NCI-H1048 (cell line): ENCODE results near the gene NR5A1.

ENCODE experiments used
- DNase-seq: peaks from one replicate; lab custom pipeline; 2025; lab: John Stamatoyannopoulos, UW

Gene NR5A1

DNA sequence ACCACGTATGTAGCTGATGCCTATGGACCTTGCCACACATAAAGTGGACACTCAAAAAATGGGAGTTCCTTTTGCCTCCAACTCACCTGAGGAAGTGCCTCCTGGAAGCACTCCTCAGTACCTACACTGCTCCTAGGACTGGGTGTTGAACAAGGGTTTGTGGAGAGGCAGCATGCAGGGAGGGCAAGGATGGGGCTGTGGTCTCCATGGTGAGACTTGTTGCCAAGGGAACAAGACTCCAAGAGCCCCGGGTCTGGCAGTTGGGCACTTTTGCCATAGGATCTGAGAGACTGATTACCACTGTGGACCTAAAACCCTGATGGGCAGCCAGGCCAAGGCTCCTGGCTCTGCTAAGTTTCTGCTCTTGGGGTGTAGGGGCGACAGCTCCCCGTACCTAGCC, 6.9 kb upstream of the NR5A1 start:
- DNase-seq, result no peak

DNA sequence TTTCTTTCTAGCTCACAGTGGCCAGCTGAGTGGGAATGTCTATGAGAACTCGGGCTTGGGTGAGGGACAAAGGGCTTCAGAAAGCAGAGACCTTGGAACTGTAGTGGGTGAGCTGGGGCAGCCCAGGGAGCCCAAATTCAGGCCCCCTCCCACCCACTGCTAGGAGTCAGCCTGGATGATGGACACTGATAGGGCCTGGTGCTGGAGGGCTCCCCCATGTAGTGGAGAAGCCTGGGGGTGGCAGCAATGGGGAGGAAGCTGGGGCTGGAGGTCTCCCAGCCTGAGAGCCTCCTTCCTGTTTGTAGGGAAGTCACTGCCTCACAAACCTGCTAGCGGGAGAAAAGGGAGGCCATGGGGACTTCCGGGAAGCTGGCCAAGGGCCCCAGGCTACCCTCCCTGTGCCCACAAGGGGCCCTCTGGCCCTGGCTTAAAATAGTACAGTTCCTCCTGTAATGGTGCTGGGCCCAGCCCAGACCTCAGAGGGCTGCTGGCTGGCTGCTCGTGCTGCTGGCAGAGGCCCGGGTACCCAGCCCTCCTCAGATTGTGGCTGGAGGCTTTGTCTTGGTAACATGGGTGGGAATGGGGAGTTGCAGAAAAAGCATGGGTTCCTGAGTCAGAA, 6.3 kb upstream of the NR5A1 start:
- no peak for DNase-seq

DNA sequence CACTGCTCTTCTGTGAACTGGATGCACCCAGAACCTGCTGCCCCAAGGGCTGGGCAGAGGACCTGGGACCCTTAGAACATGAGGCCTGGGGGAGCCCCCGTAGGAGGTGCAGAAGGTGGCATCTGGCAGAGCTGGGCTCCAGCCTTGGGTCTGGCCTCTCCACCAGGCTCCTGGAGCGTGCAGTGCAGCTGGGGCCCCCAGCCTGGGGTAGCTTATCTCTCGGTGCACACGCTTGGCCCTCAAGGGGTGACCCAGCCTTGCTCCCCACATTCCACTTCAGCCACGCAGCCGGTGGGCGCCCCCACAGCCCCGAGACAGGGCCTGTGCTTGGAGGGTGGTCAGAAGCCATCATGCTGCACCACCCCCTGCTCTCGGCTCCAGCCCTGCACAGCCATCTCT, 5.6 kb upstream of the NR5A1 start:
- no peak for DNase-seq

DNA sequence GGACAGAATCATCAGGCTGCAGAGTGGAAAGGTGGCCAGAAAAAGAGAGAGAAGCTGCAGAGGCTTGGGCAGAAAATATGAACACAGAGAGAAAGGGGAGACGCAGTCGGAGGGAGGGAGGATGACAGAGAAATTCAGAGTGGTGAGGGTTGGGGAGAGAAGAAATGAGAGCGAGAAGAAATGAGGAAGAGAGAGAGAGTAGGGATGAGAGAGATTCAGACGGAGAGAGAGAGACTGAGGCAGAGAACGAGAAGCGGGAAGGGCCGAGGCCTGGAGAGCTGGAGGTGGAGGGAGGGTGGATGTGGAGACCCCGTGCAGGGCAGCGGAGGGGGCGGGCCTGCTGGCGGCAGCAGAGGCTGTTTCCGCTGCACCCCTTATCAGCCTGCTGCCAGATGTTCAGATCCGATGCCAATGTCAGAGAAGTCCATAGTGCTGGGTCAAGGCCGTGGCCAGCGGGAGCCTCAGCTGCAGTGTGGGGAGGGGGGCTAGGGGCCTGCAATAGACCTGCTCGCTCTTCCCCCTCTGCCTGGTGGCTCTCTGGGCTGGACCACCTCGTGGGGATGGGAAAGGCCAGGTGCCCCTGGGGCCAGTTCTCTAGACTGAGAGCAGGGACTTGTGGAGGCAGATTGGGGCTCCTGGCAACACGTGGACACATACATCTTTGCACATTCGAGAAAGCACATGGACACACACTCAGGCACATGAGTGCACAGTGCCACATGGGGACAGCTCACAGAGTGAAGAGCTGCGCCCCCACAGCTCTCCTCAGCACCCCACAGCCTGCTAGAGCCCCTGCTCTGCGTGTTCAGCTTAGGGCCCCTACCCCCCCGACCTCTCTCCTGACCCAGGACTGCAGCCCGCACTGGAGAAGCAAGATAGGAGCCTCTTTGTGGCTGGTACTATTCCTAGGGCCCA, 4.9 kb upstream of the NR5A1 start:
- DNase-seq, result no peak

DNA sequence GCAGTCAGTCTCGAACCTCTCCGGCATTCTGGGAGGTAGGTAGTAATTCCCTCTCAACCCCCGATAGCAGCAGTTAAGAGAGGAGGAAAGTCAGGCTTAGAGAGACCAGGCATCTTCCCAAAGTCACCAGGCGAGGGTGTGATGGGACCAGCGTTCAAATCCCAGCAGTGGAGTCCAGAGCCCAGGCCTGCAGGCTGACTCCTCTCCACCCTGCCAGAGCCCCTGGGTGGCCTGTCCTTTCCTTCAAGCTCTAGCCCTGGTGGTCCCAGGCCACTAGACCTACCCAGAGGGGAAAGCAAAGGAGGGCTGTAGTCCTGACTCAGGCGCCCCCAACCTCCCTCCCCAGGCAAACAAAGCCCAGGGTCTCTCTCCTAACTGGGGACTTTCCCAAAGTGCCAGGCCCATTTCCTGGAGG, 4.2 kb upstream of the NR5A1 start:
- no peak for DNase-seq

DNA sequence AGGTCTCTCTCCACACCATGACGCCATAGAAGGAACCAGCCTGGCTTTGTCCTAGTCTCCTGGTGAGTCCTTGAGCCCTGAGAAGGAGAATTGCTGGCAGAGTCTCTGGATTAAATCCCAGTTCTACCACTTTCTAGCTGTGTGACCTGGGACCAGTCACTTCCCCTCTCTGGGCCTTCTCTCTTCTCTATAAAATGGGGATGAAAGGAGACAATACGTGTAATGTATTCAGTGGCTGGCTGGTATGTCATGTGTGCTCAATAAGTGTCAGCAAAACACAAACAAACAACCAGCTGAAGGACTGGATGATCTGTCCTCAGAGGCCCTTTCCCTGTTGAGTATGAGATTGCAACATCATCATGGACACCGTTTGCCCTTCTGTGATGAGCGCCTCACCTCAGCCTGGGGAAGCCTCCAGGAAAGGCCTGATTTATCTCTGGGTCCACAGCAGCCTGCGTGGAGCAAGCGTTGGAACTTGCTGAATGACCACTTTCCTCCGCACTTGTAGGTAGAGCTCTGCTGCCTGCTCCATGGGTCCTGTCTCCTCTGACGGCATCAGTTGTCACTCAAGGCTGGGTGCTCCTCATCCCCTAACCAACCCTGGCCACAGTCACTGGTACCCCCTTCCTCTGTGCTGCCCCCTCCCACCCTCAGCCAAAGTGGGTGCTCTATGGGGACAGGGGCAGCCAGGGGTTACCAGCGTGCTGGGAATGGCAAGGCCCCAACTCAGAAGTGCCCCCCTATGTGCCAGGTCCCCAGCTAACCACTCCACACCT, 3.6 kb upstream of the NR5A1 start:
- no peak for DNase-seq

DNA sequence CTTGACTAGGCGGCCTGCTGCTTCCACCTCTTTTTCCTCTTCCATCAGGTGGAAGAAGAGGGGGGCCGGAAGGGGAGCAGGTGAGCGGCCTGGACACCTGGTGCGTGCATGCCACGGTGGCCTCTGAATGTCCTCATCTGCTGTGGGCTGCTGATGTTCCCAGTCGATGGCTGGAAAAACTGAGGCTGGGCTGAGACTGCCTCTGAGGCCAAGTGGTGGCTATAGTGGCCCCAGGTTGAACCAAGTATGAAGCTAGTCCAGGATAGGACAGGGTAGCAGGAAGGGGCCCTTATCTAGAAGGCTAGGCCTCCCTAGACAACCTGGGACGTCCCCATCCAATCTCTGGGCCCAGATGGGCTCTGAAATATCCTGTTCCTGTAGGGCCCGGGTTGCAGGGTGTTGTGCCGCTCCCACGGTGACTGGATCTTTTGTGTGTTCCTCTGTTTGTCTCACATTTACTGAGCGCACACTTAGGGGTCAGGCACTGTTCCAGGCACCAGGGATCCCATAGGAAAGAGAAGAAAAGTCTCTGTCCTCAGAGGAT, 753 bp upstream of the NR5A1 start:
- DNase-seq, result no peak

DNA sequence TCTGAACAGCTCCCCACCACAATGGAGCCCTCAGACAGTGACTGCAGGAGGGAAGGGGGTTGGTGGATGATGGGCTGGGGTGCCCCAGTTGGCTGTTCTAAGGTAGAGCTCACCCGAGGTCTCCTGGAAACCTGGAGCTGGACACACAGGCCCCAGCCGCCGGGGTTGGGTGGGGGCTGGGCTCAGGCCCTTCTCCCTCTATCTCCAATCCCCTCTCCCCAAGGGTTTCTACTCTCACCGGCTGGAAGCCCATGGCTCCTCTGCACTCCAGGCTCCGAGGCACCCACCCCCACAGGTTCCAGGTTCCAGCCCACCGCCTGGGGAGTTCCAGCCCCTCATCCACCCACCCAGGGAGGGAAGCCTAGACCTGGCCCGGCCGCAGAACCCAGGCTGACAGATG, 766 bp downstream of the NR5A1 start:
- no peak for DNase-seq

DNA sequence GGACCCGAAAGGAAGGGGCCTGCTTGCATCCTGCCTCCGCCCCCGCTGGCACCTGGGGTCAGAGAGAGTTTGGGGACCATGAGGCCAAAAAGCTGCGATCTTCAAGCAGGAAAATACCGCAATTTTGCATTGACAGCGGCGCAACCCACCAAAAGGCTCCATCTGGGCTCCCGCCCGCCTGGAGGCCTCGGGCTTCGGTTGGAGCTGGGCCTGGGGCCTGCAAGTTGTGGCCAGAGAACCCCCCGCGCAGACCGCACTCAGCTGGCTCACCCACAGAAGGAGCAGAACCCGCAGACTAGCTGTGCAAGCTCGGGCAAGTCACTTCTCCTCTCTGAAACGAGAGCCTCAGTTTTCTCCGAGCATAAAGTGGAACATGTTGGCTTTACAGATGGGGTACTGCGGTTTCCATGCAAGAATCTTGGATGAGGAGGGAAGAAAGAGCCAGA, 1.3 kb downstream of the NR5A1 start:
- DNase-seq, result no peak

DNA sequence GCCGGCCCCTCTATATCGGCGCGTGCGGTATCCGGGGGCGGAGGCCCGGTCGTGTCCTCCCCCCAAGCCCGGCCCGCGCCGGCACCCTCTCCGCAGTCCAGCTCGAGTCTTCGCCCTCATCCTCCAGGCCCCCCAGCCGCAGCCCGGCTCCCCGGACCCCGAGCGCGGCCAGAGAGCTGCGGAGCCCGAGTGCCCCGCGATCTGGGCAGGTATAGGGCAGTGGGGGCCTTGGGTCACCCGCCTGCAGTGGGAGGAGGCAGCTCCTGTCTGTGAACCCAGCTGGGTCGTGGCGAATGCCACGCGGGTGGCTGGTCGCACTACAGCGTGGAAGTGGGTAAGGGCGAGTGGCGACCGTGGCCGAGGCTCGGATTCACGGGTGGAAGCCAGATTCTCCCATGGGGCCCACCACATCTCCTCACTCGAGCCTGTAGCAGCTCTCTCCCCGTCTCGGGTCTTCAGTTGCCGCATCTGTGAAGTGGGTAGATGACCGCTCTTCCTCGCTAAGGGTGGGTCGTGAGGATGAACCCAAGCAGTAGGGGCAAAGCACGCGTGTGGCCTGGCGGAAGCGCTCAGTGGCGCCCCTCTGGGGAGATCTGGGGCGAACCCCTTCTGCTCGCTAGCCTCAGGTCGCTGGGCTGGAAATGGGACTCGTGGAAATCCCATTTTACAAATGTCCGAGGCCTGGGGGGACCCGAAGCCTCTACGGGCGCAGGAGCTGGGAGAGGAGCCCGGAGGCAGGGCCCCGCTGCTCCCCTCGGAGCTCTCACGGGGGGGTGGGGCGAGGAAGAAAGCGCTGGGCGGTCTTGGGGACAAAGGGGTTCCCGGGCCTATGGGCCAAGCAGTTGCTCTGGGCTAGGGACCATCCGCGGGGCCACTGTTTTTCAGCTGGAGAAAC, 1.9 kb downstream of the NR5A1 start:
- DNase-seq, result no peak

DNA sequence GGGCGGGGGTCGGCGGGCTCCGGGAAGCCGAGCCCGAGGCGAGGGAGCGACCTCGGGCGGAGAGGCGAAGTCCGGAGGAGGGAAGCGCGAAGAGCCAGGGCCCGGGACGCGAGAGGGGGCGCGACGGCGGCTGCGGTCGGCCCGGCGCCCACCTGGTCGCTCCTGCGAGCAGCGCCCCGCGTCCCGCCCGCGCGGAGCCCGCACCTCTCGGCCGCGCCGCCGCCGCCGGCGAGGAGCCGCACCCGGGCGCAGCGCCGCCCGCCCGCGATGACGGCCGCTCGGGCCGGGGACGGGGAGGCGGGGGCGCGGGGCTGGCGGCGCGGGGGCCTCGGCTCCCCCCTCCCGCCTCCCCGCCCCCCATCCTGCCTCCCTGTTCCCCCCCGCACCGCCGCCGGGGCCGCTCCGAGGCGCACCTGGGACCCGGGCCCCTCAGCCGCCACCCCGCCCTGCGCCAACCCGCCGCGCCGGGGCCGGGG, 2.6 kb downstream of the NR5A1 start:
- DNase-seq, result no peak

DNA sequence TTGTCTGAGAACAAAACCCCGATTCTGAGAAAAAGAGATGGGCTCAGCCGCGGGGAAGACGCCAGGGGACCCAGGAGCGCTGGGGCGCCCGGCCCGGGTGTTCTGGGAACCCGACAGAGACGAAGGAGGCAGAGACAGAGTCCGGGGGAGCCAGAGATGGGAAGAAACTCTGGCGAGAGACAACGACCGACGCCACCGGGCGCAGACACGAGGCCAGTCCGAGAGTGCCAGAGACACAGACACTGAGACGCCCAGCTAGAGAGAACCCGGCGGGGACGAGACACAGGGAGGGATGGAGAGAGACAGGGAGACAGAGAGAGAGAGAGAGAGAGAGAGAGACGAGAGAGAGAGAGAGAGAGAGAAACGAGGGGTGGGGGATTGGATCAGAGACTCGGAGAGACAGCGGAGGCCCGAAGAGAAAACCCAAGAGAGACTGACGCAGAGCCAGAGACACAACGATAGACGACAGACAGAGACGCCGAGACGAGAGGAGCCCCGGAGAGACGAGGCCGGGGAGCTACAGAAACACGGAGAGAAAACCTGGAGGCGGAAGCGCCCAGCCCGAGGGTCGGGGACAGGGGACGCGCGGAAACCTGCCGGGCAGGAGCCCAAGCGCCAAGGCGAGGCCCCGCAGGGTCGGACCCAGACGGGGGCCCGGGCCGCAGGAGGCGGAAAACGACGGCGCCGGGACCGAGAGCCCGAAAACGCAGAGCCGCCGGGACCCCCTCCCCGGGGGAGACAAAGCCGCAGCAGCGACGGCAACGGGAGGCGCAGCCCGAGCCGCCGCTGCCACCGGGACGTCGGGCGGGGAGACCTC, 3.3 kb downstream of the NR5A1 start:
- DNase-seq, result no peak

DNA sequence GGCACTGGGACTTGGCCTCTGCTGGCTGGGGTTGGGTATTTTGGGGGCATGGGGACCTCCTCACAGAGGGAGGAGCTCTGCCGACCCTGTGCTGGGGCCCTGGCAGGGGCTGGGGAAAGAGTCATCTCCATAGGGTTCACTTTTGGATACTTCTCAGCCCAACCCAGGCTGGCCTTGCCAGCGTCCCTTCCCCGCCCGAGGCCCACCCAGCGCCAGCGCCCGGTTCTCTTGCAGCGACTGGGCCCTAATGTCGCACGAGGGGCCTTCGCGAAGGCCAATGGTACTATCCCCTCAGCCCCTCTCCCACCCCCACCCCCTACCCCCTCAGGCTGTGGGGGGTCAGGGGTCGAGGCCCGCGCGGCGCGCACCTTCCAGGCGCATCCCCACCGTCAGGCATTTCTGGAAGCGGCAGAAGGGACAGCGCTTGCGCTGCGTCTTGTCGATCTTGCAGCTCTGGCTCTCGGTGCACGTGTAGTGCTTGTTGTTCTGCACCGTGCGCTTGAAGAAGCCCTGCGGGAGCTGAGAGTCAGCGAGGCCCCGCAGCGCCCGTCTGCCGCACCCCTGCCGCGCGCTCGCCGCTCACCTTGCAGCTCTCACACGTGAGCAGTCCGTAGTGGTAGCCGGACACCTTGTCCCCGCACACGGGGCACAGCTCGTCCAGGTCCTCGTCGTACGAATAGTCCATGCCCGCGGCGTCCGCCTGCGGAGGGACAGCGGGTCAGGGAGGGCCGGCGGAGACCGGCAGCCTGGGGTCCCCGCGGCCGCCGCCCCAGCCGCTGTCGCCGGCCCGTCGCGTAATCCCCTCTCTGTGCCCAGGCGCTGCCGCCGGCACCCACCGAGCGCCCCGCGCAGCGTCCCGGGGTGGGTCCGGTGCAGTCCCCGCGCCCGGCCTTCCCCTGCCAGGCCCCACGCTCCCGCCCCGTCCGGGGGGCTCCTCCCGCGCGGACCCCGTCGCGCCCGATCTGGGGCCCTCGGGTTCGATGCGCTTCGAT, 4.2 kb downstream of the NR5A1 start:
- DNase-seq, result no peak

DNA sequence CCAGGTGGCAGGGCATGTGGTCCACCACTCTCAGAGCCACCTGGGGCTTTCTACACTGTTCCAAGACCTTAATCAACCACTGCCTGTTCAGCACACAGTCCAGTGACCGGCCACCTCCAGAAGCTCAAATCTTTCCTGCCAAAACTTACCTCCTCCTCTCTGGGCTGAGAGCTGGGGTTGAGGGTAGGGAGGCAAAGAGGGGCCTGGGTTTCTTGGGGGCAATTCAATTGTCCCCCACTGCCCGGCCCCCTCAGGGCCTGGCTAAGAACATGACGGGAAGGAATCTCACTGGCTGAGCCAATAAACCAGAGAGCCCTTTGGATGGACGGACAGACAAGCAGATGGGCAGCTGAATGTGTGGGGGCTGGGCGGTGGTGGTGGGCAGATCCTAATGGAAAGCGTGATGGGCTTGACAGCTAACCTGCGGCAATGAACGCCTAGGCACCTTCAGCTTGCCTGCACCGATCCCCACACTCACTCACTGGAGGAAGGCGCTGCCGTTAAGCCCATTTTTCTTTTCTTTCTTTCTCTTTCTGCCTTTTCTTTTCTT, 5.4 kb downstream of the NR5A1 start:
- DNase-seq, result no peak

DNA sequence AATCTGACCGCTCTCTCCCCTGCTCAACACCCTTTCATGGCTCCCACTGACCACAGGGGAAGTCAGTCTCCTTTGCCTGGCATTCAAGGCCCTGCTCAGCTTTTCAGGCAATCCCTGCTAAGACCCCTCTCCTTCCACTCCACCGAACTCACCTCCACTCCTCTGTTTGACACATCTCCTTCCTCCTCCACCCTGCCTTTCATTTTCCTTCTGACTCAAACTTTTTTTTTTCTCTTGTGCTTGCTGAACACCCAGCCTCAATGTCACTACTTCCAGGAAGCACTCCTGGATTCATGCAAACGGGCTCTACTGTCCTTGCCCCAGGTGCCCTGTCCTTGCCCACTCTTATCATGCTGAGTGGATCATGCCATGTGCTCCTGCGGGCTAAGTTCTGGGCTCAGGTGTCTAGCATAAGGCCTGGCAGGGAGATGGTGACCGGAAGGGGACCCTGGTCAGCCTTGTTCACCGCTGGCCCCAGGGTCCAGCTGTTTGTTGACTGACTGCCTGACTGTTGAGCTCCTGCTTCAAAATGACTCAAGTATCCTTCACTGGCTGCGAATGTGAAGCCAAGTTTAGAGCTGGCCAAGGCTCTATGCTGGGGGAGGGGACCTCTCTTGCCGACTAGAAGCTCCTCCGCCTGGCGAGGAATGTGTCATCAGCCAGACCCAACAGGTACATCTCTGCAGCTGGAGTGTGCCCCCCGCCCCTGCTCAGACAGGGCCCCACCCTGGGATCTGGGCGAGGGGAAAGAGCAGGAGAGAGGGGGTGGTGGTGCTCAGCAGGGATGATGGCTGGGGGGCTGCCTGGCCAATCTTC, 6.2 kb downstream of the NR5A1 start:
- no peak for DNase-seq

DNA sequence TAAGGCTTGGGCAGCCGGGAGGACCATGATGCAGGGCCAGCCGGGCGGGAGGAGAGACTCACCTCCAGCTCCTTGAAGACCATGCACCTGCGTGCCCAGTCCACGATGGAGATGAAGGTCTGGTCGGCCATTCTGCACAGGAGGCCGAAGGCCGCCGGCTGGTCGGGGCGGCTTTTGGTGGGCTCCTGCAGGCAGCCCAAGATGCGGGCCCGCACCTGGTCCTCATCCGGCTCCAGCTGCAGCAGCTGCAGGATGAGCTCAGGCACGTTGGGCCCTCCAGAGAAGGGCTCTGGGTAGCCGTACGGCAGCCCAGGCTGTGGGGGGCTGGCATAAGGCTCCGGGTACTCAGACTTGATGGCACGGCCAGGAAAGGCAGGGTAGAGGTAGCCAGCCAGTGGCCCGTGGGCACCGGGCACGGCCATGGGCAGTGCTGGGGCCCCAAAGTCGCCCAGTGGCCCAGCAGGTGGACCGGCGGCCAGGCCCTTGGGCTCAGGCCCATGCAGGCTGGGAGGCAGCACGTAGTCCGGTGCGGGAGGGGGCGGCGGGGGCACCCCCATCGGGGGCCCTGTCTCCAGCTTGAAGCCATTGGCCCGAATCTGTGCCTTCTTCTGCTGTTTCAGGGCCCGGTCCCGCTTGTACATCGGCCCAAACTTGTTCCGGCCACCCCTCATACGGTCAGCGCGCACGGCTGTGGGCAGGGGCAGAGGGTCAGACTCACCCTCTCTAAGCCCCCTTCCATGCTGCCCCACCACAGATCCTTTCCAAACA, 7.0 kb downstream of the NR5A1 start:
- no peak for DNase-seq

DNA sequence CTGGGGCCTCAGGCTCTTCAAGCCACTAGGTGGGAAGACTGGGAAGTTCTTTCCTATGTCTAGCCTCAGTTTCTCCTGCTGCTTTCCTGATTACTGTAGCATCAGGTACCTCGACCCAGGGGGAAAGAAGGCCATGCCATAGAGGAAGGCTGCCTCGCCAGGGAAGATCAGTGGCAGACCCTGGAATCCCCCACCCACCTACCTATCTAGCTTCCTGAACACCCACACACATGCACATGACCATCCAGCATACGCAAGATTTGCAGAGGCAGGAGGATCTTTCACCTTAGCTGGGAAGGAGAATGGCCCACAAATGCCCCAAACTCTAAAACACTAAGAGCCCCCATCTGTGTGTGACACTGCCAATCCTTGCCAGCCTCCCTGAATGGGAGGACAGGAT, 8.0 kb downstream of the NR5A1 start:
- no peak for DNase-seq
